ENCODE data around the gene PHLDA1. TPM values are rescaled to one million over a fixed set of nuclear protein-coding genes. Genes with fewer than 3 reads are reported as not detected.

PHLDA1 gene
- total RNA-seq, 2 experiments from 2014 or later, result 6.5 TPM

DNA sequence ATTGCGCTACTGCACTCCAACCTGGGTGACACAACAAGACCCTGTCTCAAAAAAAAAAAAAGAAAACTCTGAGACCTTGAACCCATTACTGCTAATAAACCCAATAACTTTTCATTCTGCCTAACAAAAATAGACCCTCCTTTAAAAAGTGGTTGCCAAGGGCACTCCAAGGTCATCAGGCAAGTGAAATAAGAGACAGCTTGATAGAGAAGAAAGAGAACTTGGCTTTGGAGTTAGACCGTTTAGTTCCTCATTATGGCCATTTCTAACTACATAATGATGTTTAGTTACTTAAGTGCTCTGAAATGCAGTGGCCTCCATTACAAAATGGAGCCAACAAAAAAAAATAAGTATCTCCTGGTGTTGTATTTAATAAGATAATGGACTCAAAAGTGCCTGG, 55.9 kb downstream of the PHLDA1 start:
- no peak for ATAC-seq (ENCODE audit: poor library complexity)
- H3K4me3 Mint-ChIP-seq, result no peak overlapping the region
- H3K36me3 Mint-ChIP-seq (ENCODE audit: low read depth), result no peaks in the 10 kb centered on the region
- no peak for DNase-seq
- H3K27me3 Mint-ChIP-seq, result no peaks in the 10 kb centered on the region
- ChIA-PET POLR2A (no interaction called here), CTCF (interaction anchor here (0.9 to 1.0 kb wide), 3 partner anchors 16 to 56 kb away, joined by 3 to 5 read pairs (median 3); partner anchors contain the start of gene PHLDA1)
- Histone ChIP-seq H3K27ac (ENCODE audit: low read depth in 1 of 2, low read length in 2 of 2) (no peak overlapping the region), H3K36me3 (ENCODE audit: insufficient read depth, low read length) (no peaks in the 10 kb centered on the region), H3K4me3 (ENCODE audit: low read length) (no peak overlapping the region), H3K27me3 (ENCODE audit: control insufficient read depth in 1 of 2, insufficient read depth in 2 of 2, low read length in 2 of 2) (no peaks in the 10 kb centered on the region), H3K4me1 (ENCODE audit: insufficient read depth, low read length) (peaks cover 25% of the 10 kb centered on the region), H3K9me3 (ENCODE audit: control insufficient read depth in 1 of 2, insufficient read depth in 1 of 2, low read length in 2 of 2) (no peaks in the 10 kb centered on the region)
- TF ChIP-seq, protein P1, sequence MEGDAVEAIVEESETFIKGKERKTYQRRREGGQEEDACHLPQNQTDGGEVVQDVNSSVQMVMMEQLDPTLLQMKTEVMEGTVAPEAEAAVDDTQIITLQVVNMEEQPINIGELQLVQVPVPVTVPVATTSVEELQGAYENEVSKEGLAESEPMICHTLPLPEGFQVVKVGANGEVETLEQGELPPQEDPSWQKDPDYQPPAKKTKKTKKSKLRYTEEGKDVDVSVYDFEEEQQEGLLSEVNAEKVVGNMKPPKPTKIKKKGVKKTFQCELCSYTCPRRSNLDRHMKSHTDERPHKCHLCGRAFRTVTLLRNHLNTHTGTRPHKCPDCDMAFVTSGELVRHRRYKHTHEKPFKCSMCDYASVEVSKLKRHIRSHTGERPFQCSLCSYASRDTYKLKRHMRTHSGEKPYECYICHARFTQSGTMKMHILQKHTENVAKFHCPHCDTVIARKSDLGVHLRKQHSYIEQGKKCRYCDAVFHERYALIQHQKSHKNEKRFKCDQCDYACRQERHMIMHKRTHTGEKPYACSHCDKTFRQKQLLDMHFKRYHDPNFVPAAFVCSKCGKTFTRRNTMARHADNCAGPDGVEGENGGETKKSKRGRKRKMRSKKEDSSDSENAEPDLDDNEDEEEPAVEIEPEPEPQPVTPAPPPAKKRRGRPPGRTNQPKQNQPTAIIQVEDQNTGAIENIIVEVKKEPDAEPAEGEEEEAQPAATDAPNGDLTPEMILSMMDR (IDR thresholded peaks at IDR 0.05), result no peak
- no peak overlapping the region for H3K27ac Mint-ChIP-seq
- no peaks in the 10 kb centered on the region for H3K9me3 Mint-ChIP-seq
- intact Hi-C loops (cut with DNase I, micrococcal nuclease), result loop anchor here in 1 of 2 experiments (5.0 kb wide), 1 partner anchor 47 kb away; no protein-coding TSS in a partner anchor
- peaks cover 31% of the 10 kb centered on the region for H3K4me1 Mint-ChIP-seq (ENCODE audit: low read depth)

Other genes with a start within 250 kb of the PHLDA1 start
- 100 to 1,000 TPM; 646 to 654 TPM for gene NAP1L1, start 52.9 kb upstream of the PHLDA1 start, total RNA-seq

All from CD4-positive, alpha-beta T cell (primary cell).